Karpas-422 (cell line): ENCODE results near the gene RBMXL3. TPM values are rescaled to one million over a fixed set of nuclear protein-coding genes. Genes with fewer than 3 reads are reported as not detected.
"Not testable (repeated sequence)": the region's sequence is repeated elsewhere in the genome, so short reads cannot be mapped to it uniquely, and the experiment has no call there.

Experiments used
- DNase-seq: peaks from one replicate; pipeline ENCODE4 v3.0.0-alpha.2; 2015
- H2AFZ ChIP-seq: fragments of 200-600 bp; sonication (generic); 2 replicates; pipeline ENCODE4 v1.6.1; 2014; ENCODE audit warnings: antibody characterized with exemption, low read length, mixed read lengths
- H3K27ac ChIP-seq: fragments of 200-600 bp; sonication (generic); 2 replicates; pipeline ENCODE4 v1.5.1; 2014; ENCODE audit warnings: mild to moderate bottlenecking, low read length, moderate library complexity
- H3K27me3 ChIP-seq: fragments of 200-600 bp; sonication (generic); 2 replicates; pipeline ENCODE4 v1.6.1; 2014; ENCODE audit warnings: low read length, mixed read lengths
- H3K36me3 ChIP-seq: fragments of 200-600 bp; sonication (generic); 2 replicates; pipeline ENCODE4 v1.6.1; 2014; ENCODE audit warnings: low read length, mixed read lengths; ENCODE audit not compliant: insufficient read depth
- H3K4me1 ChIP-seq: fragments of 200-600 bp; sonication (generic); 2 replicates; pipeline ENCODE4 v1.6.1; 2014; ENCODE audit warnings: mild to moderate bottlenecking, low read length, mixed read lengths
- H3K4me2 ChIP-seq: fragments of 200-600 bp; sonication (generic); 2 replicates; pipeline ENCODE4 v1.6.1; 2014; ENCODE audit warnings: low read length, low read depth, mild to moderate bottlenecking; ENCODE audit not compliant: poor library complexity, severe bottlenecking
- H3K4me3 ChIP-seq: fragments of 200-600 bp; sonication (generic); 2 replicates; pipeline ENCODE4 v1.5.1; 2014; ENCODE audit warnings: mild to moderate bottlenecking, antibody characterized with exemption, low read length, mixed read lengths
- H3K79me2 ChIP-seq: fragments of 200-600 bp; sonication (generic); 2 replicates; pipeline ENCODE4 v1.6.1; 2014; ENCODE audit warnings: mild to moderate bottlenecking, low read length, mixed read lengths
- H3K9ac ChIP-seq: fragments of 200-600 bp; sonication (generic); 2 replicates; pipeline ENCODE4 v1.6.0; 2014; ENCODE audit warnings: low read length
- H3K9me2 ChIP-seq: fragments of 200-600 bp; sonication (generic), shearing (Covaris generic); replicated peaks from 2 replicates; pipeline ENCODE4 v1.6.0; 2014; ENCODE audit warnings: mild to moderate bottlenecking, low read length, moderate library complexity; ENCODE audit not compliant: insufficient read depth
- H3K9me3 ChIP-seq: fragments of 300-700, 200-600 bp; sonication (generic); 2 replicates; pipeline ENCODE4 v1.6.1; 2014; ENCODE audit warnings: low read length, mixed read lengths
- H4K20me1 ChIP-seq: fragments of 200-600 bp; sonication (generic); 2 replicates; pipeline ENCODE4 v1.6.1; 2014; ENCODE audit warnings: mild to moderate bottlenecking, antibody characterized with exemption, low read length, low read depth; ENCODE audit not compliant: insufficient read depth
- total RNA-seq: library from RNA; depleted of rRNA; stranded (reverse); fragments of >200 nt; shearing (Covaris generic); gene quantifications from 2 replicates; pipeline ENCODE4 v1.2.3, GENCODE V29; 2014; ENCODE audit warnings: low replicate concordance

Gene RBMXL3
- total RNA-seq, 1 experiment from 2014 or later, result not detected

- no peaks in the 10 kb centered on the region for H3K4me1 ChIP-seq
- no peaks in the 10 kb centered on the region for H3K9me3 ChIP-seq
- H3K27me3 ChIP-seq, result no peaks in the 10 kb centered on the region
- no peak overlapping the region for H2AFZ ChIP-seq
- no peaks in the 10 kb centered on the region for H3K79me2 ChIP-seq
- no peaks in the 10 kb centered on the region for H4K20me1 ChIP-seq
- H3K27ac ChIP-seq, result no peak overlapping the region
- no peak for DNase-seq
- H3K4me2 ChIP-seq, result no peak overlapping the region
- H3K9ac ChIP-seq, result no peak overlapping the region
- no peaks in the 10 kb centered on the region for H3K9me2 ChIP-seq
- no peaks in the 10 kb centered on the region for H3K36me3 ChIP-seq
- H3K4me3 ChIP-seq, result no peak overlapping the region
Observed at GRCh38 chrX:115214605-115215004, 25.4 kb downstream of the RBMXL3 start.

DNA sequence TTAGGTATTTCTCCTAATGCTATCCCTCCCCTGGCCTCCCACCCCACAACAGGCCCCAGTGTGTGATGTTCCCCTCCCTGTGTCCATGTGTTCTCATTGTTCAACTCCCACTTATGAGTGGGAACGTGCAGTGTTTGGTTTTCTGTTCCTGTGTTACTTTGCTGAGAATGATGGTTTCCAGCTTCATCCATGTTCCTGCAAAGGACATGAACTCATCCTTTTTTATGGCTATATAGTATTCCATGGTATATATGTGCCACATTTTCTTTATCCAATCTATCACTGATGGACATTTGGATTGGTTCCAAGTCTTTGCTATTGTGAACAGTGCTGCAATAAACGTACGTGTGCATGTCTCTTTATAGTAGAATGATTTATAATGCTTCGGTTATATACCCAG lies 28.1 kb downstream of the RBMXL3 start:
- not testable (repeated sequence) for H3K79me2 ChIP-seq, DNase-seq, H3K27me3 ChIP-seq, H2AFZ ChIP-seq, H3K9me2 ChIP-seq, H3K4me2 ChIP-seq, H3K4me3 ChIP-seq, H4K20me1 ChIP-seq, H3K36me3 ChIP-seq, H3K27ac ChIP-seq, H3K9me3 ChIP-seq, H3K4me1 ChIP-seq, H3K9ac ChIP-seq

GRCh38 chrX:115226929-115227328 lies 37.7 kb downstream of the RBMXL3 start:
- no peaks in the 10 kb centered on the region for H3K79me2 ChIP-seq
- no peaks in the 10 kb centered on the region for H4K20me1 ChIP-seq
- H3K27ac ChIP-seq, result no peak overlapping the region
- no peak overlapping the region for H3K4me2 ChIP-seq
- peak; percentile 71 for DNase-seq
- no peaks in the 10 kb centered on the region for H3K9me2 ChIP-seq
- no peak overlapping the region for H2AFZ ChIP-seq
- no peaks in the 10 kb centered on the region for H3K9me3 ChIP-seq
- no peaks in the 10 kb centered on the region for H3K36me3 ChIP-seq
- H3K4me1 ChIP-seq, result no peaks in the 10 kb centered on the region
- no peak overlapping the region for H3K9ac ChIP-seq
- no peaks in the 10 kb centered on the region for H3K27me3 ChIP-seq
- H3K4me3 ChIP-seq, result no peak overlapping the region

DNA sequence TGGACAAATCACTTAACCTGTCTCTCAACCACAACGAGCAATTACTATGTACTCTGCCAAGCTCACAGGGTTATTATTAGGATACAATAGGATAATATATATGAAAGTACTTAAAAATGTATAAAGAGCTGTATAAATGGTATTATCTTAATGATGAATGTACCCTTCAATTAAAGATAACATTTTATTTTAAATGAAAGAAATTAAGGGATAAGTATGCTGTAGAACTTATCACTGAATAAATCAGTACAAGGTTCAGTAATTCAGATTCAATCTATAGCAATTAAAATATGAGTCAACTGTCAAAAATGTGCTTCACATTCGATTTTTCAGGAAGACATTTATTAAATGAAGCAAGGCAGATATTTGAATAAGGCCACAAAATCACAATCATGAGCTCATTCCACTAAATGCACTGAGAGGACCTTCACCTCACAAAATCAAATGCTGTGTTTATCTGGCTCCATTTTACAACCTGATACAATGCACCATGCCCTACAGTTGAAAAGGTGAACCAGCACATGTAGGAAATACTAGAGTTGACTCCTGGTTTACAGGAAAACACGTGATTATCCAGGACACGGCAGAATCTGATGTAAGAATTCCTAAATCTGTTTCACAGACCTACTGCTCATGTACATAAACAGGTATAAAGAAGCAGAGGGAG lies 40.3 kb downstream of the RBMXL3 start:
- H3K79me2 ChIP-seq, result no peaks in the 10 kb centered on the region
- H3K9me3 ChIP-seq, result no peaks in the 10 kb centered on the region
- no peak overlapping the region for H3K4me2 ChIP-seq
- no peaks in the 10 kb centered on the region for H3K4me1 ChIP-seq
- H3K4me3 ChIP-seq, result no peak overlapping the region
- no peak for DNase-seq
- no peak overlapping the region for H3K9ac ChIP-seq
- H3K36me3 ChIP-seq, result no peaks in the 10 kb centered on the region
- no peaks in the 10 kb centered on the region for H3K27me3 ChIP-seq
- H3K27ac ChIP-seq, result no peak overlapping the region
- H2AFZ ChIP-seq, result no peak overlapping the region
- no peaks in the 10 kb centered on the region for H3K9me2 ChIP-seq
- H4K20me1 ChIP-seq, result no peaks in the 10 kb centered on the region

DNA sequence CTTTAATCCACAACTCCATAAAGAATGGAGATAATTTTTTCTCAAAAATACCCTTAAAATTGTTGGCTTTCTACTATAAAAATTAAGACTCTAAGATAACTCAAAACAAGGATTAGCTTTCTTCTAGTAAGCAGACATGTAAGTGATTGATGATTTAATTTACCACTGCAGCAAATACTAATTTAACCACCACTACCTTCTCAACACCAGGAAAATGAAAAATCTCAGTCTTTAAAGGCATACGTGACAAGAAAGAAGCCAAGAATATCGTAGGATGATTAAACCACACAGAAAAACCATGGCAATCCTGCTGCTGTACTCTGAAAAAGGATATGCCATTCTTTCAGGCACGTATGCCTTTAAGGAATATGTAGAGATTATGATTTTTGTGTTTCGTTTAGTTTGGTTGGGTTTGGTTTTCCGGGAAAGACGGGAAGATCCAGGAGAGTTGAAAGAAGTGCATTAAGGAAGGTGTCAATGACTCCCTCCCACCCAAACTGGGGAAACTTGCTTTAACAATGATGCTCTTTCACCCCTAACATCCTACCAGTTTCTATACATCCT lies 43.8 kb downstream of the RBMXL3 start:
- Histone ChIP-seq H3K4me3 (no peak overlapping the region), H3K27me3 (no peaks in the 10 kb centered on the region), H3K9me2 (no peaks in the 10 kb centered on the region), H4K20me1 (no peaks in the 10 kb centered on the region), H3K9ac (no peak overlapping the region), H3K9me3 (no peaks in the 10 kb centered on the region), H3K79me2 (no peaks in the 10 kb centered on the region), H3K36me3 (no peaks in the 10 kb centered on the region), H3K27ac (no peak overlapping the region), H3K4me1 (no peaks in the 10 kb centered on the region), H2AFZ (no peak overlapping the region), H3K4me2 (no peak overlapping the region)
- DNase-seq, result no peak

- Histone ChIP-seq H3K9me2 (no peaks in the 10 kb centered on the region), H3K4me2 (no peak within 1 kb of the TSS)
Observed at GRCh38 chrX:115233497-115234455, 44.6 kb downstream of the RBMXL3 start, which contains the start of gene LRCH2. TSS of gene LRCH2 (minus strand) at chrX:115234096. CDS start at chrX:115234041, 55 bp downstream.

GRCh38 chrX:115234461-115234860 lies 45.3 kb downstream of the RBMXL3 start:
- H3K9ac ChIP-seq, result no peak overlapping the region
- H3K4me3 ChIP-seq, result no peak overlapping the region
- H3K27me3 ChIP-seq, result no peaks in the 10 kb centered on the region
- H2AFZ ChIP-seq, result no peak overlapping the region
- H3K9me3 ChIP-seq, result no peaks in the 10 kb centered on the region
- H3K79me2 ChIP-seq, result no peaks in the 10 kb centered on the region
- H4K20me1 ChIP-seq, result no peaks in the 10 kb centered on the region
- H3K9me2 ChIP-seq, result no peaks in the 10 kb centered on the region
- no peaks in the 10 kb centered on the region for H3K36me3 ChIP-seq
- no peak overlapping the region for H3K4me2 ChIP-seq
- H3K4me1 ChIP-seq, result no peaks in the 10 kb centered on the region
- DNase-seq, result no peak
- no peak overlapping the region for H3K27ac ChIP-seq

More at GRCh38 chrX:115233497-115234455, 44.6 kb downstream of the RBMXL3 start, which contains the start of gene LRCH2:
- Histone ChIP-seq H3K4me3 (no peak within 1 kb of the TSS), H3K4me1 (no peaks in the 10 kb centered on the region), H3K9ac (no peak within 1 kb of the TSS), H3K36me3 (no peaks in the 10 kb centered on the region), H3K27ac (no peak within 1 kb of the TSS), H3K27me3 (no peaks in the 10 kb centered on the region), H3K79me2 (no peaks in the 10 kb centered on the region), H4K20me1 (no peaks in the 10 kb centered on the region), H3K9me3 (no peaks in the 10 kb centered on the region), H2AFZ (no peak within 1 kb of the TSS)
- no peak for DNase-seq

- no peak overlapping the region for H3K4me2 ChIP-seq
- no peaks in the 10 kb centered on the region for H3K27me3 ChIP-seq
- H3K27ac ChIP-seq, result no peak overlapping the region
- H4K20me1 ChIP-seq, result no peaks in the 10 kb centered on the region
- no peak for DNase-seq
- no peaks in the 10 kb centered on the region for H3K4me1 ChIP-seq
- H3K9me3 ChIP-seq, result no peaks in the 10 kb centered on the region
- no peaks in the 10 kb centered on the region for H3K79me2 ChIP-seq
- no peak overlapping the region for H3K4me3 ChIP-seq
- no peak overlapping the region for H2AFZ ChIP-seq
- no peaks in the 10 kb centered on the region for H3K9me2 ChIP-seq
- no peaks in the 10 kb centered on the region for H3K36me3 ChIP-seq
- no peak overlapping the region for H3K9ac ChIP-seq
Observed at GRCh38 chrX:115236560-115236959, 47.4 kb downstream of the RBMXL3 start.
